MM.1S (cell line): ENCODE results near the gene CDH4.

Experiments
- CTCF ChIP-seq: fragments of 300-600 bp; sonication (generic); IDR thresholded peaks from 2 replicates; pipeline ENCODE4 v1.5.1; 2016; ENCODE audit warnings: antibody characterized with exemption, low read length, mixed read lengths
- EZH2 ChIP-seq: fragments of 300-600 bp; sonication (generic); optimal IDR thresholded peaks from 2 replicates; pipeline ENCODE3; 2017; ENCODE audit warnings: low read depth, mild to moderate bottlenecking, antibody characterized with exemption, low read length, mixed read lengths
- EZH2phosphoT487 ChIP-seq: fragments of 300-600 bp; sonication (generic); IDR thresholded peaks from 2 replicates; pipeline ENCODE4 v1.6.1; 2018; ENCODE audit warnings: antibody characterized with exemption, low read length

GRCh38 chr20:61909821-61910220 is 657.8 kb downstream of the CDH4 start:
- TF ChIP-seq CTCF, result no peak
- no peak for TF ChIP-seq EZH2phosphoT487
- no peak for TF ChIP-seq EZH2
